ENCODE data around the gene NPRL2.

Gene NPRL2

GRCh38 chr3:50303013-50303815, 47.4 kb downstream of the NPRL2 start, which contains the start of gene HYAL1:
Gene HYAL1, minus strand, starts transcription at chr3:50303574. Its CDS starts 618 bp downstream, at chr3:50302956.
- DNase-seq, result no peak

- DNase-seq, result no peak
Measured at GRCh38 chr3:50302095-50303012, 48.2 kb downstream of the NPRL2 start.

GRCh38 chr3:50300681-50301254, 49.8 kb downstream of the NPRL2 start:
- no peak for DNase-seq

- DNase-seq, result no peak
Measured at GRCh38 chr3:50299929-50300680, 50.5 kb downstream of the NPRL2 start.

GRCh38 chr3:50299638-50299928, 51.0 kb downstream of the NPRL2 start:
- no peak for DNase-seq

- DNase-seq, result peak; percentile 98
Measured at GRCh38 chr3:50298836-50299637, 51.5 kb downstream of the NPRL2 start, which contains the start of the genes HYAL3 and NAA80. Gene HYAL3, minus strand, starts transcription at chr3:50299405. Its CDS starts 3,803 bp downstream, at chr3:50295602. Gene NAA80, minus strand, starts transcription at chr3:50299405. Its CDS starts 1,942 bp downstream, at chr3:50297463.

- DNase-seq, result no peak
Measured at GRCh38 chr3:50297896-50298725, 52.5 kb downstream of the NPRL2 start.

- no peak for DNase-seq
Measured at GRCh38 chr3:50297384-50297775, 53.2 kb downstream of the NPRL2 start.

All from NCI-H526 treated with DMSO at 0.1 percent for 48 hours (cell line).